HK-2 (cell line): ENCODE measurements around the gene NUPR1.
A peak's percentile ranks its signal among the peaks of the same experiment; 100 is the strongest.
"Not testable (repeated sequence)": the region's sequence is repeated elsewhere in the genome, so short reads cannot be mapped to it uniquely, and the experiment has no call there.

Experiments
- DNase-seq: peaks from one replicate; pipeline ENCODE4 v3.0.0-alpha.2; 2018; ENCODE audit not compliant: unreplicated experiment

NUPR1 gene

GRCh38 chr16:28498666-28499381 is 40.0 kb downstream of the NUPR1 start:
- DNase-seq, result no peak

- no peak for DNase-seq
Observed at GRCh38 chr16:28497861-28498599, 40.7 kb downstream of the NUPR1 start.

DNA sequence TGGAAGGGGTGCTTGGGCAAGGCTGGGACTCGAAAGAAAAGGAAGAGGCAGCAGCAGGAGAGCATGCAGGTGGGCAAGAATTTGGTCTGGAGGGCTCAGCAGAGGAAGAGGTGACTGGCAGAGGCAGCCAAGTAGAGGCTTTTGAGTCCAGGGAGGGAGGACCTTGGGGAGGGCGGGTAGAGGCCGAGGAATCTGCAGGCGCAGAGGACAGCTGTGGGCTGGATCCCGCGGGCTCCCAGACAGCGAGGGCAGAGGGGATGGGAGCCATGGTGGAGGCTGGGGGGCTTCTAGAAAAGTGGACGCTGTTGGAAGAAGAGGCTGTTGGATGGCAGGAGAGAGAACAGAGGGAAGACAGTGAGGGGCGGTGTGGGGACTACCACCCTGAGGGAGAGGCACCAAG is 41.4 kb downstream of the NUPR1 start:
- DNase-seq, result no peak

- no peak for DNase-seq
Observed at GRCh38 chr16:28496844-28497243, 41.9 kb downstream of the NUPR1 start.

- DNase-seq, result no peak
Observed at GRCh38 chr16:28495795-28496749, 42.7 kb downstream of the NUPR1 start.

DNA sequence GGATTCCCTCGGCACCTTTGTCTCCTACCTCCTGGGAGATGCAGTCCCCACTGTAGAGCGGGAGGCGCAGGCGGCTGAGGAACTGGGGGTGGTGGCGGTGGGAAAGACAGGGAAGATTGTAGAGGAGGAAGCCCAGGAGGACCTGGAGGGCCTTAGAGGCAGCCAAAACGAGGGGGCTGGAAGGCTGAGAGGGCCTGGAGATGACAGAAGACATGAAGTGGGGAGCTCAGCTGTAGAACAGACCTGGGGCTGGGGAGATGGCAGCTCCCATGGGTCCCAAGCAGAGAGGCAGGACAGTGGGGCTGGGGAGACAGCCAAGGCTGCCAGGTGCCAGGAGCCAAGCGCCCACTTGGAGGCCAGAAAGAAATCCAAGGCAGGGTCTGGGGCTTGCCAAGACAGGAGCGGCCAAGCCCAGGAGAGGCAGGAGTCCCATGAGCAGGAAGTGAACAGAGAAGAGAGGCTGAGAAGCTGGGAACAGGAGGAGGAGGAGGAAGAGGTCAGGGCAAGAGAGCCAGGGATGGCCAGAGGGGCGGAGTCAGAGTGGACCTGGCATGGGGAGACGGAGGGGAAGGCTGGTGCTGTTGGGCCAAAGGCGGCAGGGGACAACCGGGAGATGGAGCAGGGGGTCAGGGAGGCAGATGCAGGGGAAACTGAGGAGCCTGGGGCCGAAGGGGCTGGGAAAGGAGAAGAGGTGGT is 43.5 kb downstream of the NUPR1 start:
- no peak for DNase-seq

DNA sequence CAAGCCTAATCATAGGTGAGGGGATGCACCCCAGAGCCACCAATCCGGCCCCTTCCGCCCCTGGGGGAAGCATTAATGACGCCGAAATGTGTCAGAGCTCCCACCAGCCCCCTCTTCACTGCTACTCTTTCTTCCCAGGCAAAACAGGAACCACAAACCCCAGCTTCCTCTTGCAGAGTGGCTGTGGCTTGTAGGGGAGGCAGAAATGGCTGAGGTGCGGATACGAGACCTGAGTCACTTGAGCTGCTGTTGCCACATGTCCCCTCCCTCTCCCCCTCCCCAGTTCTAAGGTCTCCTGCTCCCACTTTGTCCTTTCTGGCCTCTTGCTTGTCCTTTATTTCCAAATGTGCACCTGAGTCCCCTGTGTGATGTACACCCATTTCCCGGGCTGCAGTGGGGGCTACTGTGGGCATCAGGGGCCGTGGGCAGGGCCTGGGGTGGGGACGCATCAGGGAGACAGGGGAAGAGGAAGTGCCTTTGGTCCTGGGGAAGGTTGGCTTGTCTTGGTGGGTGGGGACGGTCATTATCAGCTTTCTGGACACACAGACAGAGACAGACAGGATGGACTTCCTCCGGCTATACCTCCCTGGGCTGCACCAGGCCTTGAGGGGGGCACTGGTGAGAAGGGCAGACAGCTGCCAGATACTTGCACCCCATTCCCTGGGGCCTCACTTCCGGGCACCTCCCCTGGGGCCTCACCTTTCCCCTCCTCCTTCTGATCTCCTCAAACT is 44.5 kb downstream of the NUPR1 start, which contains the start of gene APOBR:
TSS of gene APOBR (plus strand) at position 523 of the 731 bp plus-strand sequence. CDS start at position 562, 39 bp downstream.
- no peak for DNase-seq

DNA sequence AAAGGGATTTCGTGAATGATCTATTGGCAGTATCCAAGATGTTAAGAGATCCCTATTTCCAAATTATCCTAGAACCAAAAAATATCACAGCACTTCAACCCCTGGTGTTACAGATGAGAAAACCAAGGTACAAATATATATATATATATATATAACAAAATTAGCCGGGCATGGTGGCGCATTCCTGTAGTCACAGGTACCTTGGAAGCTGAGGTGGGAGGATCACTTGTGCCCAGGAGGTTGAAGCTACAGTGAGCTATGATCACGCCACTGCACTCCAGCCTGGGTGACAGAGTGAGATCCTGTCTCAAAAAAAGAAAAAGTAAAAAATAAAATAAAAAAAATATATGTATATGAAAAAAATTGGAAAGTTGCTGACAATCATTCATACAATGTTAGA is 46.3 kb downstream of the NUPR1 start:
- DNase-seq, result no peak

DNA sequence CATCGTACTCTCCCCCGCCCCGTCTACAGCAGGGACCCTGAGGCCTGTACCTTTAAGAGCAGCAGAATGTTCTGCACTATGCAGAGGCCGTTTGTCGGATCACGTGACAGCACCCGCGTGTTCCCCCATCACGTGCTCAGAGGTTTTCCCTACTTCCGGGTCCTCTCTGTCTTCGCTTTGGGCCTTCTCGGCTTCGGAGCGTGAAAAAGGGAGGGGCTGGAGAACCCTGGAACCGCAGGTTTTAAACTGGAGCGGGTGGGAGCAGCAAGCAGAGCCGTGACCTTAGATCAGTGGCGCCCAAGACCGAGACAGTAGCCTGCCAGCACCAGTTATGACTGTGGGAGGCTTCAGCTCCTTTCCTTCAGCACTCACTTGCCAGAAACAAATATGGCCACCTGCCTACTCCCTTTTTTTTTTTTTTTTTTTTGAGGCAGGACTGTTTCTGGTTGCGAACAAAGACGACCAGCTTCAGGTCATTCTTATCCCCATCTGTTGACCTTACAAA is 46.8 kb downstream of the NUPR1 start, which contains the start of gene CLN3:
TSS of gene CLN3 (minus strand) at position 105 of the 505 bp plus-strand sequence. CDS start 315 bp downstream, outside the sequence.
- peak; percentile 95 for DNase-seq

GRCh38 chr16:28491230-28491969 is 47.4 kb downstream of the NUPR1 start:
- peak; percentile 43 for DNase-seq

GRCh38 chr16:28486266-28486665 is 52.5 kb downstream of the NUPR1 start:
- DNase-seq, result no peak

DNA sequence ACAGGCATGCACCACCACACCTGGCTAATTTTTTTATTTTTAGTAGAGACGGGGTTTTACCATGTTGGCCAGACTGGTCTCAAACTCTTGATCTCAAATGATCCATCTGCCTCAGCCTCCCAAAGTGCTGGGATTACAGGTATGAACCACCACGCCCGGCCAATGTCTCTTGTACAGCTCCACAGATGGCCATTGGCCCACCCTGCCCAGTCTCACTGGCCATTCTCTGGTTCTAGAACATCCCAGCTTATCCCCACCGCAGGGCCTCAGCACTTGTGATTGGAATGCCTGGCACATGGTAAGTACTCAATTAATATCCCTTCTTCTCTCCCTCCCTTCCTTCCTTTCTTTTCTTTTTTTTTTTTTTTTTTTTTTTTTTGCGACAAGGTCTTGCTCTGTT is 55.4 kb downstream of the NUPR1 start:
- not testable (repeated sequence) for DNase-seq
